NB4 (cell line): Measurements from ENCODE around the gene TIMP1.

Experiments used
- CTCF ChIP-seq: IDR thresholded peaks from one replicate; pipeline ENCODE4 v1.5.1; 2012; ENCODE audit warnings: low read depth, low read length
- MAX ChIP-seq: IDR thresholded peaks from 2 replicates; pipeline ENCODE4 v1.6.1; 2011; ENCODE audit warnings: low read depth, low read length
- MYC ChIP-seq: IDR thresholded peaks from 2 replicates; pipeline ENCODE4 v1.6.1; 2011; ENCODE audit warnings: low read depth, low read length
- POLR2A ChIP-seq: IDR thresholded peaks from 2 replicates; pipeline ENCODE4 v1.6.1; 2011; ENCODE audit warnings: mild to moderate bottlenecking; ENCODE audit not compliant: insufficient read length; ENCODE audit errors: extremely low read depth

- no peak for TF ChIP-seq POLR2A
- TF ChIP-seq CTCF = no peak
- peak; percentile 52; the same call in 1 of the 2 replicates for TF ChIP-seq MAX
- TF ChIP-seq MYC = no peak
Measured at GRCh38 chrX:47619486-47620302, 37.5 kb downstream of the TIMP1 start, which contains the start of gene SYN1.
